Measurements from ENCODE around the gene CLEC3B. TPM values are rescaled to one million over a fixed set of nuclear protein-coding genes. Genes with fewer than 3 reads are reported as not detected.

Gene CLEC3B
- total RNA-seq, 2 experiments from 2014 or later = not detected

- intact Hi-C loops (cut with micrococcal nuclease) = no loop called here
- CTCF ChIA-PET = no interaction called here
- H3K4me1 Mint-ChIP-seq (ENCODE audit: low read depth) = no peaks in the 10 kb centered on the region
These were observed 53.6 kb downstream of the CLEC3B start for GRCh38 chr3:45079715-45080114.

GRCh38 chr3:45080824-45081223, 54.7 kb downstream of the CLEC3B start:
- CTCF ChIA-PET = no interaction called here

More at GRCh38 chr3:45079715-45080114, 53.6 kb downstream of the CLEC3B start:
- Mint-ChIP-seq H3K27me3 (peaks cover 2% of the 10 kb centered on the region), H3K36me3 (ENCODE audit: low read depth) (no peaks in the 10 kb centered on the region), H3K9me3 (peaks cover 5% of the 10 kb centered on the region), H3K4me3 (no peak overlapping the region), H3K27ac (no peak overlapping the region)
- POLR2A ChIA-PET = no interaction called here
- ATAC-seq = no peak
- TF ChIP-seq CTCF (IDR thresholded peaks at IDR 0.05) = no peak
- DNase-seq = no peak

GRCh38 chr3:45081506-45082141, 55.5 kb downstream of the CLEC3B start:
- Mint-ChIP-seq H3K27me3 (peaks cover 2% of the 10 kb centered on the region), H3K36me3 (ENCODE audit: low read depth) (no peaks in the 10 kb centered on the region), H3K4me3 (no peak overlapping the region), H3K9me3 (peaks cover 5% of the 10 kb centered on the region), H3K4me1 (ENCODE audit: low read depth) (no peaks in the 10 kb centered on the region), H3K27ac (no peak overlapping the region)
- intact Hi-C loops (cut with micrococcal nuclease) = no loop called here
- ChIA-PET POLR2A (interaction anchor here (1.0 kb wide), 1 partner anchor 177 kb away, joined by 3 read pairs; no protein-coding TSS in a partner anchor), CTCF (no interaction called here)
- ATAC-seq (no peak), DNase-seq (no peak)
- TF ChIP-seq CTCF (IDR thresholded peaks at IDR 0.05) = no peak

More at GRCh38 chr3:45080824-45081223, 54.7 kb downstream of the CLEC3B start:
- intact Hi-C loops (cut with micrococcal nuclease) = no loop called here
- no peak for ATAC-seq
- peaks cover 5% of the 10 kb centered on the region for H3K9me3 Mint-ChIP-seq
- DNase-seq = no peak
- no peak overlapping the region for H3K4me3 Mint-ChIP-seq
- peaks cover 2% of the 10 kb centered on the region for H3K27me3 Mint-ChIP-seq
- H3K36me3 Mint-ChIP-seq (ENCODE audit: low read depth) = no peaks in the 10 kb centered on the region
- no peak overlapping the region for H3K27ac Mint-ChIP-seq
- POLR2A ChIA-PET = no interaction called here
- no peaks in the 10 kb centered on the region for H3K4me1 Mint-ChIP-seq (ENCODE audit: low read depth)
- no peak for TF ChIP-seq CTCF (IDR thresholded peaks at IDR 0.05)

GRCh38 chr3:45082142-45082538, 56.0 kb downstream of the CLEC3B start:
- H3K27me3 Mint-ChIP-seq = peaks cover 2% of the 10 kb centered on the region
- POLR2A ChIA-PET = interaction anchor here (1.0 kb wide), 1 partner anchor 177 kb away, joined by 3 read pairs; no protein-coding TSS in a partner anchor
- CTCF ChIA-PET = no interaction called here
- H3K36me3 Mint-ChIP-seq (ENCODE audit: low read depth) = no peaks in the 10 kb centered on the region
- DNase-seq (no peak), ATAC-seq (no peak)
- peaks cover 5% of the 10 kb centered on the region for H3K9me3 Mint-ChIP-seq
- intact Hi-C loops (cut with micrococcal nuclease) = no loop called here
- H3K27ac Mint-ChIP-seq = no peak overlapping the region
- H3K4me3 Mint-ChIP-seq = no peak overlapping the region
- H3K4me1 Mint-ChIP-seq (ENCODE audit: low read depth) = no peaks in the 10 kb centered on the region
- no peak for TF ChIP-seq CTCF (IDR thresholded peaks at IDR 0.05)

- intact Hi-C loops (cut with micrococcal nuclease) = no loop called here
- ChIA-PET CTCF (no interaction called here), POLR2A (no interaction called here)
- no peak for TF ChIP-seq CTCF (IDR thresholded peaks at IDR 0.05)
- ATAC-seq (no peak), DNase-seq (no peak)
- Mint-ChIP-seq H3K27ac (no peak overlapping the region), H3K36me3 (ENCODE audit: low read depth) (no peaks in the 10 kb centered on the region), H3K27me3 (peaks cover 2% of the 10 kb centered on the region), H3K4me3 (no peak overlapping the region), H3K4me1 (ENCODE audit: low read depth) (no peaks in the 10 kb centered on the region), H3K9me3 (peaks cover 5% of the 10 kb centered on the region)
These were observed 56.9 kb downstream of the CLEC3B start for GRCh38 chr3:45083023-45083422.

Data from activated CD8-positive, alpha-beta T cell treated with anti-CD3 and anti-CD28 coated beads for 36 hours (primary cell).